ENCODE results near the gene ZSCAN10.

ZSCAN10 gene

GRCh38 chr16:3046641-3047386 is 52.3 kb downstream of the ZSCAN10 start:
- DNase-seq (ENCODE audit: low read depth in 2 of 2): no peak

DNA sequence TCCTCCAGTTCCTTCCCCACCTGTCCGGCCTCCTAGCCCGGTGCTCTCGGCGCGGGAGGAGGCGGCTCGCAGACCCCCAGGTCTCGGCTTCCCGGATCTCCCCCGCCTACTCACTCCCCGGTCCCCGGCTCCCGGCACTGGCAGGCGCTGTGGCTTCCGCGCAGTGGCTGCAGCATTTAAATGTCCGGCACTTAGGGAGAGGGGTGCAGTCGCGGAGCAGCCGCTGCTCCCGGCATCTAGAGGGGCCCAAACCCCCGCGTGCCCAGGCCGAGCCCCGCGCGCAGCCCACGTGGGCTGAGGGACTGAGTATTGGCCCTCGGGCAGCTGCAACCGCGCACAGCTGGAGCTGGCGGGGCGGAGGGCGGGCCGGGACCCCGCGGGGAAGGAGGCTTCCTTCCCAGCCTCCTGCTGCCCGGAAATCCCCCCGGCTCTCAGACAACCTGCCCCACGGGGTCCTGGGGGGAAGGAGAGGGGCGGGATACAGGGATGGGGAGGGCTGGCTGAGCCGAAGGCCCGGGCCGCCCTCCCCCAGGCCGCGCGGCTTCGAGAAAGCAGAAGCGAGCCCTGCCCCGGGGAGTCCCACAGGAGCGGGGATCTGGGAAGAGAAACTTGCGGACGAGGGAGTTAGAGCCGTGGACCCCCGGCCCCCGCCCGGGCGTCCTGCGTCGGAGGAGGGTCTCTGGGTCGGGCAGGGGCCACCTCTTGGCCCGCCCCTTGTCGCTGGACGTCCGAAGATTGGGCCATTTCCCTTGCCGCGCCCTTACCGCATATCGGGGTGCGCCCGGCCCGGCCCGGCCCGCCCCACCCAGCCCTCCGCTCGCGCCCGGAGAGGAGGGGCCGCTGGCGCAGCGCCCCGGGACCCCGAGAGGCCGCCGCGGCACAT is 53.1 kb downstream of the ZSCAN10 start, which contains the start of gene MMP25:
MMP25 (plus strand) TSS at position 804 of the 883 bp plus-strand sequence. CDS start 357 bp downstream, outside the sequence.
- DNase-seq (ENCODE audit: low read depth in 2 of 2): no peak

- no peak for DNase-seq (ENCODE audit: low read depth in 2 of 2)
These were observed 54.4 kb downstream of the ZSCAN10 start for GRCh38 chr16:3044708-3045107.

GRCh38 chr16:3042376-3042775 is 56.7 kb downstream of the ZSCAN10 start:
- DNase-seq (ENCODE audit: low read depth in 2 of 2): no peak

DNA sequence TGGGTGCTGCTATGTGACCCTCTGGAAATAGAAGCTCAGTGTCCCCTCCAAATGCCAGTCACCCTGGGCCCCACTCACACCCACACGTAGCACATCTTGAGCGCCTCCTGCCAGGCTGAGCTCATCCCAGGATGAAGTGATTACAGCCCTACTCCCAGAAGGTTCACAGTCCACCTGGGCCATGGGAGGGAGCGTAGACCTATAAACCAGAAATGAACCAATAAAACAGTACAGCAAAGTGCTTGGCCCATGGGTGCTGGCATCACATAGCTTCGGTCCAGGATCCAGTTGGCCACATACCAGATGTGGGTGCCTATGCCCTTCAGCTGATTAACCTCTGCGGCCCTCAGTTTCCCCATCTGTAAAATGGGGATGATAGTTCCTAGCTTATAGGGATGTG is 60.2 kb downstream of the ZSCAN10 start:
- no peak for DNase-seq (ENCODE audit: low read depth in 2 of 2)

Measured in activated CD4-positive, alpha-beta T cell treated with anti-CD3 and anti-CD28 coated beads for 24 hours (primary cell).